ENCODE measurements around the gene PHIP.

The PHIP gene

GRCh38 chr6:79066828-79067227, 11.2 kb downstream of the PHIP start:
- no peak for DNase-seq

- no peak for DNase-seq
These were observed 11.7 kb downstream of the PHIP start for GRCh38 chr6:79066330-79066729.

- no peak for DNase-seq
These were observed 12.8 kb downstream of the PHIP start for GRCh38 chr6:79065232-79065631.

- no peak for DNase-seq
These were observed 13.4 kb downstream of the PHIP start for GRCh38 chr6:79064635-79065034.

GRCh38 chr6:79062708-79063107, 15.3 kb downstream of the PHIP start:
- DNase-seq: no peak

- no peak for DNase-seq
These were observed 20.3 kb downstream of the PHIP start for GRCh38 chr6:79057746-79058145.

- DNase-seq: no peak
These were observed 21.8 kb downstream of the PHIP start for GRCh38 chr6:79056226-79056625.

GRCh38 chr6:79048611-79049010, 29.4 kb downstream of the PHIP start:
- DNase-seq: no peak

- no peak for DNase-seq
These were observed 31.0 kb downstream of the PHIP start for GRCh38 chr6:79047072-79047471.

- no peak for DNase-seq
These were observed 32.1 kb downstream of the PHIP start for GRCh38 chr6:79045966-79046365.

GRCh38 chr6:79042799-79043126, 35.3 kb downstream of the PHIP start:
- no peak for DNase-seq

GRCh38 chr6:79042088-79042798, 35.8 kb downstream of the PHIP start:
- no peak for DNase-seq

- no peak for DNase-seq
These were observed 38.0 kb downstream of the PHIP start for GRCh38 chr6:79040083-79040482.

GRCh38 chr6:79038061-79038460, 40.0 kb downstream of the PHIP start:
- no peak for DNase-seq

GRCh38 chr6:79034865-79035264, 43.2 kb downstream of the PHIP start:
- DNase-seq: no peak

- no peak for DNase-seq
These were observed 44.8 kb downstream of the PHIP start for GRCh38 chr6:79033279-79033678.

- DNase-seq: no peak
These were observed 46.0 kb downstream of the PHIP start for GRCh38 chr6:79031821-79032590.

- no peak for DNase-seq
These were observed 47.5 kb downstream of the PHIP start for GRCh38 chr6:79030511-79030910.

- DNase-seq: no peak
These were observed 48.0 kb downstream of the PHIP start for GRCh38 chr6:79030023-79030422.

GRCh38 chr6:79028641-79029314, 49.3 kb downstream of the PHIP start:
- DNase-seq: no peak

GRCh38 chr6:79011940-79012339, 66.1 kb downstream of the PHIP start:
- no peak for DNase-seq

GRCh38 chr6:79010422-79010821, 67.6 kb downstream of the PHIP start:
- DNase-seq: no peak

GRCh38 chr6:79009819-79010218, 68.2 kb downstream of the PHIP start:
- no peak for DNase-seq

GRCh38 chr6:79005497-79005896, 72.6 kb downstream of the PHIP start:
- no peak for DNase-seq
